ENCODE measurements around the gene GABBR2.

The GABBR2 gene

GRCh38 chr9:98583417-98583816 is 125.3 kb downstream of the GABBR2 start:
- no peak overlapping the region for H3K4me3 ChIP-seq (ENCODE audit: low read length)
- H3K27me3 ChIP-seq (replicated peaks; ENCODE audit: insufficient read depth, low read length), result no peaks in the 10 kb centered on the region
- H3K4me2 ChIP-seq (ENCODE audit: low read depth, low read length), result no peak overlapping the region
- H2AFZ ChIP-seq (ENCODE audit: low read length), result no peak overlapping the region
- H3K27ac ChIP-seq (ENCODE audit: low read length), result no peak overlapping the region
- no peaks in the 10 kb centered on the region for H3K4me1 ChIP-seq (ENCODE audit: low read length)
- H4K20me1 ChIP-seq (ENCODE audit: insufficient read depth, low read length), result no peaks in the 10 kb centered on the region
- no peak for TF ChIP-seq EZH2 (optimal IDR thresholded peaks at IDR 0.05; ENCODE audit: low read depth, low read length)
- no peak for TF ChIP-seq EZH2phosphoT487 (IDR thresholded peaks at IDR 0.05; ENCODE audit: low read length)
- no peak for TF ChIP-seq CTCF (IDR thresholded peaks at IDR 0.05; ENCODE audit: low read length)
- no peak for DNase-seq
- no peaks in the 10 kb centered on the region for H3K79me2 ChIP-seq (ENCODE audit: low read length)
- H3K9ac ChIP-seq (ENCODE audit: low read length), result no peak overlapping the region
- no peaks in the 10 kb centered on the region for H3K36me3 ChIP-seq (replicated peaks; ENCODE audit: insufficient read depth, low read length)
- H3F3A ChIP-seq (ENCODE audit: insufficient read depth, low read length), result no peaks in the 10 kb centered on the region
- H3K9me2 ChIP-seq (replicated peaks; ENCODE audit: insufficient read depth, low read length), result no peaks in the 10 kb centered on the region
- H3K9me3 ChIP-seq (replicated peaks; ENCODE audit: insufficient read depth, low read length), result no peaks in the 10 kb centered on the region

- TF ChIP-seq EZH2phosphoT487 (IDR thresholded peaks at IDR 0.05; ENCODE audit: low read length), result no peak
- no peak for TF ChIP-seq CTCF (IDR thresholded peaks at IDR 0.05; ENCODE audit: low read length)
- no peak for TF ChIP-seq EZH2 (optimal IDR thresholded peaks at IDR 0.05; ENCODE audit: low read depth, low read length)
- DNase-seq, result no peak
Measured at GRCh38 chr9:98580956-98581355, 127.8 kb downstream of the GABBR2 start.

GRCh38 chr9:98579700-98580099 is 129.0 kb downstream of the GABBR2 start:
- DNase-seq, result no peak
- no peaks in the 10 kb centered on the region for H3K79me2 ChIP-seq (ENCODE audit: low read length)
- H3F3A ChIP-seq (ENCODE audit: insufficient read depth, low read length), result peaks cover 8% of the 10 kb centered on the region
- H3K4me3 ChIP-seq (ENCODE audit: low read length), result no peak overlapping the region
- no peaks in the 10 kb centered on the region for H3K27me3 ChIP-seq (replicated peaks; ENCODE audit: insufficient read depth, low read length)
- no peak overlapping the region for H3K9ac ChIP-seq (ENCODE audit: low read length)
- H3K36me3 ChIP-seq (replicated peaks; ENCODE audit: insufficient read depth, low read length), result no peaks in the 10 kb centered on the region
- no peaks in the 10 kb centered on the region for H3K9me2 ChIP-seq (replicated peaks; ENCODE audit: insufficient read depth, low read length)
- no peaks in the 10 kb centered on the region for H3K9me3 ChIP-seq (replicated peaks; ENCODE audit: insufficient read depth, low read length)
- TF ChIP-seq CTCF (IDR thresholded peaks at IDR 0.05; ENCODE audit: low read length) (no peak), EZH2phosphoT487 (IDR thresholded peaks at IDR 0.05; ENCODE audit: low read length) (no peak), EZH2 (optimal IDR thresholded peaks at IDR 0.05; ENCODE audit: low read depth, low read length) (no peak)
- no peak overlapping the region for H3K4me2 ChIP-seq (ENCODE audit: low read depth, low read length)
- no peak overlapping the region for H2AFZ ChIP-seq (ENCODE audit: low read length)
- no peak overlapping the region for H3K27ac ChIP-seq (ENCODE audit: low read length)
- peaks cover 16% of the 10 kb centered on the region for H3K4me1 ChIP-seq (ENCODE audit: low read length)
- H4K20me1 ChIP-seq (ENCODE audit: insufficient read depth, low read length), result no peaks in the 10 kb centered on the region

More at GRCh38 chr9:98580956-98581355, 127.8 kb downstream of the GABBR2 start:
- no peaks in the 10 kb centered on the region for H4K20me1 ChIP-seq (ENCODE audit: insufficient read depth, low read length)
- H3K4me1 ChIP-seq (ENCODE audit: low read length), result peaks cover 4% of the 10 kb centered on the region
- H3K27me3 ChIP-seq (replicated peaks; ENCODE audit: insufficient read depth, low read length), result no peaks in the 10 kb centered on the region
- no peak overlapping the region for H3K27ac ChIP-seq (ENCODE audit: low read length)
- H3K79me2 ChIP-seq (ENCODE audit: low read length), result no peaks in the 10 kb centered on the region
- no peaks in the 10 kb centered on the region for H3K9me3 ChIP-seq (replicated peaks; ENCODE audit: insufficient read depth, low read length)
- H3K36me3 ChIP-seq (replicated peaks; ENCODE audit: insufficient read depth, low read length), result no peaks in the 10 kb centered on the region
- no peak overlapping the region for H3K4me3 ChIP-seq (ENCODE audit: low read length)
- no peak overlapping the region for H3K4me2 ChIP-seq (ENCODE audit: low read depth, low read length)
- peaks cover 5% of the 10 kb centered on the region for H3F3A ChIP-seq (ENCODE audit: insufficient read depth, low read length)
- H3K9ac ChIP-seq (ENCODE audit: low read length), result no peak overlapping the region
- no peak overlapping the region for H2AFZ ChIP-seq (ENCODE audit: low read length)
- H3K9me2 ChIP-seq (replicated peaks; ENCODE audit: insufficient read depth, low read length), result no peaks in the 10 kb centered on the region

All from MM.1S (cell line).